OCI-LY3 (cell line): ENCODE measurements around the gene FKBP1B.

Source experiments
- CTCF ChIP-seq: fragments of 200-600, 300-600 bp; sonication (generic); IDR thresholded peaks from 2 replicates; pipeline ENCODE4 v1.5.1; 2014; ENCODE audit warnings: antibody characterized with exemption, low read length, low read depth
- EZH2phosphoT487 ChIP-seq: fragments of 200-600 bp; shearing (Covaris generic); IDR thresholded peaks from 2 replicates; pipeline ENCODE4 v1.6.1; 2018; ENCODE audit warnings: antibody characterized with exemption, mixed run types, low read depth

- TF ChIP-seq CTCF (no peak), EZH2phosphoT487 (no peak)
These were observed 36.7 kb downstream of the FKBP1B start for GRCh38 chr2:24086241-24086640.
